H9 (cell line): ENCODE results near the gene CTRL. TPM values are rescaled to one million over a fixed set of nuclear protein-coding genes. Genes with fewer than 3 reads are reported as not detected.
A peak's percentile ranks its signal among the peaks of the same experiment; 100 is the strongest.

Experiments used
- DNase-seq: peaks from one replicate; pipeline ENCODE4 v3.0.0-alpha.2; 2017
- H2AFZ ChIP-seq: one replicate; pipeline ENCODE4 v1.6.1; 2013; ENCODE audit warnings: mild to moderate bottlenecking, low read length, control low read depth, moderate library complexity
- H2AK5ac ChIP-seq: 2 replicates; pipeline ENCODE4 v1.6.1; 2013; ENCODE audit warnings: low read length, control low read depth, mixed read lengths; ENCODE audit not compliant: insufficient read length
- H2BK120ac ChIP-seq: one replicate; pipeline ENCODE4 v1.6.1; 2013; ENCODE audit warnings: low read depth, mild to moderate bottlenecking, low read length, control low read depth, inconsistent platforms; ENCODE audit not compliant: poor library complexity, severe bottlenecking
- H2BK12ac ChIP-seq: 2 replicates; pipeline ENCODE4 v1.6.1; 2013; ENCODE audit warnings: low read length, control low read depth, mixed read lengths, low read depth; ENCODE audit not compliant: insufficient read length
- H2BK15ac ChIP-seq: 2 replicates; pipeline ENCODE4 v1.6.1; 2013; ENCODE audit warnings: low read depth, low read length, control low read depth
- H2BK20ac ChIP-seq: one replicate; pipeline ENCODE4 v1.6.1; 2013; ENCODE audit warnings: low read depth, mild to moderate bottlenecking, low read length, control low read depth, inconsistent platforms; ENCODE audit not compliant: poor library complexity, severe bottlenecking
- H2BK5ac ChIP-seq: 2 replicates; pipeline ENCODE4 v1.6.1; 2013; ENCODE audit warnings: low read length, control low read depth, mixed read lengths; ENCODE audit not compliant: insufficient read length
- H3K14ac ChIP-seq: 2 replicates; pipeline ENCODE4 v1.6.1; 2013; ENCODE audit warnings: low read length, control low read depth; ENCODE audit not compliant: insufficient read depth
- H3K18ac ChIP-seq: 2 replicates; pipeline ENCODE4 v1.6.1; 2013; ENCODE audit warnings: low read depth, mild to moderate bottlenecking, mixed read lengths, low read length, control low read depth; ENCODE audit not compliant: insufficient read length
- H3K23ac ChIP-seq: 2 replicates; pipeline ENCODE4 v1.6.1; 2013; ENCODE audit warnings: low read length, control low read depth, mixed read lengths, low read depth; ENCODE audit not compliant: insufficient read length
- H3K23me2 ChIP-seq: 2 replicates; pipeline ENCODE4 v1.6.1; 2013; ENCODE audit warnings: low read depth, mild to moderate bottlenecking, mixed read lengths, low read length, control low read depth; ENCODE audit not compliant: insufficient read length, poor library complexity, severe bottlenecking
- H3K27ac ChIP-seq: 2 replicates; pipeline ENCODE4 v1.5.1; 2013; ENCODE audit warnings: low read length, control low read depth, mixed read lengths, low read depth; ENCODE audit not compliant: insufficient read length
- H3K27me3 ChIP-seq: 2 replicates; pipeline ENCODE4 v1.6.1; 2013; ENCODE audit warnings: low read length, control low read depth, inconsistent platforms; ENCODE audit not compliant: insufficient read depth
- H3K4ac ChIP-seq: 2 replicates; pipeline ENCODE4 v1.6.1; 2013; ENCODE audit warnings: low read depth, mild to moderate bottlenecking, control low read depth, inconsistent platforms, low read length, moderate library complexity
- H3K4me1 ChIP-seq: 2 replicates; pipeline ENCODE4 v1.6.1; 2013; ENCODE audit warnings: low read length, control low read depth, inconsistent platforms; ENCODE audit not compliant: insufficient read depth
- H3K4me2 ChIP-seq: 2 replicates; pipeline ENCODE4 v1.6.1; 2013; ENCODE audit warnings: low read length, control low read depth, mixed read lengths; ENCODE audit not compliant: insufficient read length, insufficient read depth
- H3K56ac ChIP-seq: 2 replicates; pipeline ENCODE4 v1.6.1; 2013; ENCODE audit warnings: low read depth, mild to moderate bottlenecking, mixed read lengths, low read length, control low read depth; ENCODE audit not compliant: insufficient read length
- H3K79me1 ChIP-seq: 2 replicates; pipeline ENCODE4 v1.6.1; 2013; ENCODE audit warnings: low read depth, mild to moderate bottlenecking, moderate library complexity, low read length, control low read depth, inconsistent platforms; ENCODE audit not compliant: insufficient read depth, poor library complexity, severe bottlenecking
- H3K79me2 ChIP-seq: 2 replicates; pipeline ENCODE4 v1.6.1; 2013; ENCODE audit warnings: low read length, control low read depth, inconsistent platforms; ENCODE audit not compliant: insufficient read depth
- H3K9ac ChIP-seq: 2 replicates; pipeline ENCODE4 v1.6.1; 2013; ENCODE audit warnings: low read length, control low read depth, mixed read lengths; ENCODE audit not compliant: insufficient read length; ENCODE audit errors: extremely low read depth
- H3K9me3 ChIP-seq: one replicate; pipeline ENCODE4 v1.6.1; 2013; ENCODE audit warnings: low read depth, low read length, inconsistent platforms; ENCODE audit not compliant: control insufficient read depth
- H3T11ph ChIP-seq: one replicate; pipeline ENCODE4 v1.6.1; 2013; ENCODE audit warnings: mild to moderate bottlenecking, low read length, control low read depth, inconsistent platforms
- H4K20me1 ChIP-seq: one replicate; pipeline ENCODE4 v1.6.1; 2013; ENCODE audit not compliant: control insufficient read depth, insufficient read length, insufficient read depth
- H4K5ac ChIP-seq: 2 replicates; pipeline ENCODE4 v1.6.1; 2013; ENCODE audit warnings: low read depth, mild to moderate bottlenecking, mixed read lengths, low read length, control low read depth; ENCODE audit not compliant: insufficient read length
- H4K8ac ChIP-seq: replicated peaks from 2 replicates; pipeline ENCODE4 v1.6.1; 2013; ENCODE audit warnings: low read length, control low read depth, mixed read lengths, low read depth; ENCODE audit not compliant: insufficient read length
- H4K91ac ChIP-seq: 2 replicates; pipeline ENCODE4 v1.6.1; 2013; ENCODE audit warnings: low read depth, mild to moderate bottlenecking, moderate library complexity, mixed read lengths, low read length, control low read depth; ENCODE audit not compliant: insufficient read length
- H3K27ac Mint-ChIP-seq, 3 experiments: 2 replicates in 2 of 3; 3 replicates in 1 of 3; pipeline ENCODE4 v1.8.0; 2020 to 2021; ENCODE audit warnings: mixed read lengths in 3 of 3, mild to moderate bottlenecking in 1 of 3, moderate library complexity in 1 of 3
- H3K27me3 Mint-ChIP-seq: 2 replicates; pipeline ENCODE4 v1.8.0; 2021; ENCODE audit warnings: low read depth, mild to moderate bottlenecking, moderate library complexity, mixed read lengths
- H3K36me3 Mint-ChIP-seq, 3 experiments: 2 replicates in 2 of 3; 3 replicates in 1 of 3; pipeline ENCODE4 v1.8.0; 2020 to 2021; ENCODE audit warnings: low read depth in 3 of 3, mixed read lengths in 3 of 3; ENCODE audit not compliant: insufficient read depth in 1 of 3
- H3K4me1 Mint-ChIP-seq, 2 experiments: 2 replicates each; pipeline ENCODE4 v1.8.0; 2020; ENCODE audit warnings: mixed read lengths in 2 of 2
- H3K4me3 Mint-ChIP-seq, 2 experiments: 2 replicates in 1 of 2; 3 replicates in 1 of 2; pipeline ENCODE4 v1.8.0; 2020 to 2021; ENCODE audit warnings: mild to moderate bottlenecking in 2 of 2, mixed read lengths in 2 of 2, moderate library complexity in 1 of 2
- H3K9me3 Mint-ChIP-seq, 2 experiments: 2 replicates in 1 of 2; 3 replicates in 1 of 2; pipeline ENCODE4 v1.8.0; 2020; ENCODE audit warnings: mild to moderate bottlenecking in 2 of 2, mixed read lengths in 2 of 2, moderate library complexity in 1 of 2
- WGBS: extraction: QIAGEN DNeasy Blood & Tissue Kit; methylation state at CpG from one replicate; pipeline ENCODE4 v1.1.7; 2013; ENCODE audit warnings: missing lambda C conversion rate, low lambda C conversion rate, mixed read lengths; ENCODE audit not compliant: insufficient read length; ENCODE audit errors: extremely low coverage; 5-methylcytosine and 5-hydroxymethylcytosine counted together
- total RNA-seq: library from RNA; stranded (reverse); gene quantifications from 2 replicates; pipeline ENCODE4 v1.2.1, GENCODE V29; 2021
- TF ChIP-seq, protein P1 (sequence below): fragments of 200-600 bp; sonication (generic); conservative IDR thresholded peaks from 3 replicates; pipeline ENCODE4 v1.8.0; 2021; ENCODE audit warnings: antibody characterized with exemption, mild to moderate bottlenecking

CTRL gene
- total RNA-seq, 1 experiment from 2014 or later = 2.7 TPM

DNA sequence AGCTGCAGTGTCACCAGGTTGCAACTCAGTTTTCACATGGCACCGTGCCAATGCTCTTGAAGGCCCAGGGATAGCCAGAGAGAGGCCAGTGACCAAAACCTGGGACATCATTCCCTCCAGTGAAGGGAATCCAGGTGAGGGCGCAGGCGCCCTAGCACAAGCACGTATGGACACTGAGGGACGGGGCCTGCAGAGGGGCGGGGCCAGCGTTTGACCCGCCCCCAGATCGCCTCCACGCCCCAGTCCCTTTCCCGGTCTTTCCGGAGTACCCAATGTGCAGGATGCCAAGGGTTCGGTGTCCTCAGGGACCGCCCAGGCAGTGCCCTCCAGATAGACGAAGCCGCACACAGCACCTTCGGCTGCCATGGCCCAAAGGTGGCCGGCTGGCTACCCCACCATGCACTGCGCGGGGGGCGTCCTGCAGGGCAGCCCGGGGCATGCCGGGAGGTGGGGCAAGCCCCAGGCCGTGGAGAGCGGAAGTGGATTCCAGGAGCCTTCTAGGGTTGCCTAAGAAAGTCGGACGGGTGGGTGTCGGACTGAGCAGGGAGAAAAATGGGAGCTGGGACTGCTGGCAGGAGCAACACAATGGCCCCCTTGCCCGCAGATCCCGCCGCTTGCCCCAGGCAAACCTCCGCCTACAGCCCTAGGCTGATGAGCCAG lies 32.1 kb upstream of the CTRL start:
- no peak overlapping the region for H3T11ph ChIP-seq
- no peak overlapping the region for H2BK120ac ChIP-seq
- no CpG with 5 or more reads among the region's 32 CpGs for WGBS
- H3K23ac ChIP-seq = no peak overlapping the region
- no peak overlapping the region for H2AFZ ChIP-seq
- no peak overlapping the region for H3K4me2 ChIP-seq
- no peak overlapping the region for H4K91ac ChIP-seq
- H2AK5ac ChIP-seq = no peak overlapping the region
- H3K9me3 Mint-ChIP-seq = no peaks in the 10 kb centered on the region
- H2BK15ac ChIP-seq = no peak overlapping the region
- TF ChIP-seq, protein P1, sequence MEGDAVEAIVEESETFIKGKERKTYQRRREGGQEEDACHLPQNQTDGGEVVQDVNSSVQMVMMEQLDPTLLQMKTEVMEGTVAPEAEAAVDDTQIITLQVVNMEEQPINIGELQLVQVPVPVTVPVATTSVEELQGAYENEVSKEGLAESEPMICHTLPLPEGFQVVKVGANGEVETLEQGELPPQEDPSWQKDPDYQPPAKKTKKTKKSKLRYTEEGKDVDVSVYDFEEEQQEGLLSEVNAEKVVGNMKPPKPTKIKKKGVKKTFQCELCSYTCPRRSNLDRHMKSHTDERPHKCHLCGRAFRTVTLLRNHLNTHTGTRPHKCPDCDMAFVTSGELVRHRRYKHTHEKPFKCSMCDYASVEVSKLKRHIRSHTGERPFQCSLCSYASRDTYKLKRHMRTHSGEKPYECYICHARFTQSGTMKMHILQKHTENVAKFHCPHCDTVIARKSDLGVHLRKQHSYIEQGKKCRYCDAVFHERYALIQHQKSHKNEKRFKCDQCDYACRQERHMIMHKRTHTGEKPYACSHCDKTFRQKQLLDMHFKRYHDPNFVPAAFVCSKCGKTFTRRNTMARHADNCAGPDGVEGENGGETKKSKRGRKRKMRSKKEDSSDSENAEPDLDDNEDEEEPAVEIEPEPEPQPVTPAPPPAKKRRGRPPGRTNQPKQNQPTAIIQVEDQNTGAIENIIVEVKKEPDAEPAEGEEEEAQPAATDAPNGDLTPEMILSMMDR = no peak
- H3K23me2 ChIP-seq = peaks cover 3% of the 10 kb centered on the region
- peaks cover 5% of the 10 kb centered on the region; the same call in 1 of the 2 replicates for H3K4me1 ChIP-seq
- no peaks in the 10 kb centered on the region for H3K27me3 Mint-ChIP-seq
- no peak overlapping the region for H3K18ac ChIP-seq
- no peak overlapping the region for H3K14ac ChIP-seq
- peaks cover 4% of the 10 kb centered on the region for H3K79me1 ChIP-seq
- H4K5ac ChIP-seq = no peak overlapping the region
- H3K4ac ChIP-seq = no peak overlapping the region
- no peak overlapping the region for H3K56ac ChIP-seq
- H3K9me3 ChIP-seq = no peaks in the 10 kb centered on the region
- peaks cover 3% of the 10 kb centered on the region for H4K20me1 ChIP-seq
- H3K79me2 ChIP-seq = no peaks in the 10 kb centered on the region; the same call in 1 of the 2 replicates
- peaks cover 29 to 36% of the 10 kb centered on the region in 2 experiments for H3K4me1 Mint-ChIP-seq
- H3K4me3 Mint-ChIP-seq = no peak overlapping the region
- no peaks in the 10 kb centered on the region for H3K27me3 ChIP-seq
- DNase-seq = peak; percentile 69
- no peak overlapping the region for H3K27ac ChIP-seq
- H4K8ac ChIP-seq = no peak overlapping the region
- H3K36me3 Mint-ChIP-seq = peaks cover 6 to 57% (median 24%) of the 10 kb centered on the region in 3 experiments
- no peak overlapping the region for H2BK5ac ChIP-seq
- H3K9ac ChIP-seq = no peak overlapping the region
- 0 out of 7 replicates have a peak overlapping the region, but pooled peaks of 1 of the 3 experiments have one; percentile 53 for H3K27ac Mint-ChIP-seq
- no peak overlapping the region for H2BK20ac ChIP-seq
- H2BK12ac ChIP-seq = no peak overlapping the region
